AG08396 (cell line): ENCODE results near the gene CGREF1.
"Not testable (repeated sequence)": the region's sequence is repeated elsewhere in the genome, so short reads cannot be mapped to it uniquely, and the experiment has no call there.

ENCODE experiments used
- DNase-seq: peaks from one replicate; pipeline ENCODE4 v3.0.0; 2012; ENCODE audit warnings: low spot score, mixed read lengths

The CGREF1 gene

DNA sequence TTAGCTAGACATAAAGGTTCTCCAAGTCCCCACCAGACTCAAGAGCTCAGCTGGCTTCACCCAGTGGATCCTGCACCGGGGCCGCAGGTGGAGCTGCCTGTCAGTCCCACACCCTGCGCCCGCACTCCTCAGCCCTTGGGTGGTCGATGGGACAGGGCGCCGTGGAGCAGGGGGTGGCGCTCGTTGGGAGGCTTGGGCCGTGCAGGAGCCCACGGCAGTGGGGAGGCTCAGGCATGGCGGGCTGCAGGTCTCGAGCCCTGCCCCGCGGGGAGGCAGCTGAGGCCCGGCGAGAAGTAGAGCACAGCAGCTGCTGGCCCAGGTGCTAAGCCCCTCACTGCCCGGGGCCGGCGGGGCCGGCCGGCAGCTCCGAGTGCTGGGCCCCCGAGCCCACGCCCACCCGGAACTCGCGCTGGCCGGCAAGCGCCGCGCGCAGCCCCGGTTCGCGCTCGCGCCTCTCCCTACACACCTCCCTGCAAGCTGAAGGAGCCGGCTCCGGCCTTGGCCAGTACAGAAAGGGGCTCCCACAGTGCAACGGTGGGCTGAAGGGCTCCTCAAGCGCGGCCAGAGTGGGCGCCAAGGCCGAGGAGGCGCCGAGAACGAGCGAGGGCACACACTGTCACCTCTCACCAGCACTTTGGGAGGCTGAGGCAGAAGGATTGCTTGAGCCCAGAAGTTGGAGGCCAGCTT lies 7.4 kb downstream of the CGREF1 start:
- DNase-seq: not testable (repeated sequence)

DNA sequence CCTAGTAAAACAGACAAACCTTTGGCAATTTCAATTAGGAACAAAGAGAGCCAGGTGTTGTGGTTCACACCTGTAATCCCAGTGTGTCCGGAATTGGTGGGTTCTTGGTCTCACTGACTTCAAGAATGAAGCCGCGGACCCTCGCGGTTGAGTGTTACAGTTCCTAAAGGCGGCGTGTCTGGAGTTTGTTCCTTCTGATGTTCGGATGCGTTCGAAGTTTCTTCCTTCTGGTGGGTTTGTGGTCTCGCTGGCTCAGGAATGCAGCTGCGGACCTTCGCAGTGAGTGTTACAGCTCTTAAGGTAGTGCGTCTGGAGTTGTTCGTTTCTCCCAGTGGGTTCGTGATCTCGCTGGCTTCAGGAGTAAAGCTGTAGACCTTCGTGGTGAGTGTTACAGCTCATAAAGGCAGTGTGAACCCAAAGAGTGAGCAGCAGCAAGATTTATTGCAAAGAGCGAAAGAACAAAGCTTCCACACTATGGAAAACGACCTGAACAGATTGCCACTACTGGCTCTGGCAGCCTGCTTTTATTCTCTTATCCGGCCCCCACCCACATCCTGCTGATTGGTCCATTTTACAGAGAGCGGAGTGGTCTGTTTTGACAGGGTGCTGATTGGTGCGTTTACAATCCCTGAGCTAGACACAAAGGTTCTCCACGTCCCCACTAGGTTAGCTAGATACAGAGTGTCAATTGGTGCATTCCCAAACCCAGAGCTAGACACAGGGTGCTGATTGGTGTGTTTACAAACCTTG lies 8.2 kb downstream of the CGREF1 start:
- not testable (repeated sequence) for DNase-seq

DNA sequence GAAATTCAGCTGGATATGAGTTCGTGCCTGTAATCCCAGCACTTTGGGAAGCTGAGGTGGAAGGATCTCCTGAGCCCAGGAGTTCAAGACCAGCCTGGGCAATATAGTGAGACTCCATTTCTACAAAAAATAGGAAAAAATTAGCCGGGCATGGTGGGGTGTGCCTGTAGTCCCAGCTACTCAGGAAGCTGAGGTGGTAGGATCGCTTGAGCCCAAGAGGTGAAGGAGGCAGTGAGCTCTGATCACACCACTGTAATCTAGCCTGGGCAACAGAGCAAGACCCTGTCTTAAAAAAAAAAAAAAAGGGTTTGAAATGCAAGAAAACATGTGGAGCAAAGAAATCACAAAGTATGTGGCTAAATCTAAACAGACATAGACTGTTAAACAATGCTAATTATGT lies 9.8 kb downstream of the CGREF1 start:
- DNase-seq: no peak

DNA sequence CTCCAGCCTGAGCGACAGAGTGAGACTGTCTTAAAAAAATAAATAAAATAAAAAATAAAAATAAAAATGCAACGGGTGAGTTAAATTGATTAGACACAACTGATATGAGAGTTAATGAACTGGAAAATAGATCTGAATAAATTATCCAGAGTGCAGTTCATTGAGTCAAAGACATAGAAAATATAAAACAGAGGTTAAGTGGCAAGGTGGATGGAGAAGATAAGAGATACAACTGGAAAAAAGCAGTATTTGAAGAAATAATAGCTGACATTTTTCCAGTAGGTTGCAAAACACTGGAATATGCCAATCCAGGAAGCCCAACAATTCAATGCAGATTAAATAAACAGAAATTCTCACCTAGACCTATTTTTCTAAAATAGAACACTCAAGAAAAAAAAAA lies 10.7 kb downstream of the CGREF1 start:
- no peak for DNase-seq

DNA sequence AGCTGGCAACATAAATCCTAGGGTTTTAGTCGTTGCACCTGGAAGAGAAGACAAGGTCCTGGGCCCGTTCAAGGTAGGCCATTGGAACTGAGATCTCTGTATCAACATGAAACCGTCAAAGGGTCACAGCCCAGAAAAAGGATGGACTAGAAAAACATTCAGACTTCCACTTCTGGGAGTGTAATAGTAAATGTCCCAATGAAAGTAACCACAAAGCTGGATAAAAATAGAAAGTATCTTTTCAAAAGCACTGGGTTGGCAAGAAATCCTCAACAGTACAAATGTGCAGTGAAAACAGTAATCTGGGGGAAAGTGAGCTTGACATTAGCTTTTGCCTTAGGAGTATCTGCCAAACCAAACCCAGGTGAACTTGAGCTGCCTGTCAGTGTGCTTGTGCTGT lies 12.9 kb downstream of the CGREF1 start:
- DNase-seq: no peak

DNA sequence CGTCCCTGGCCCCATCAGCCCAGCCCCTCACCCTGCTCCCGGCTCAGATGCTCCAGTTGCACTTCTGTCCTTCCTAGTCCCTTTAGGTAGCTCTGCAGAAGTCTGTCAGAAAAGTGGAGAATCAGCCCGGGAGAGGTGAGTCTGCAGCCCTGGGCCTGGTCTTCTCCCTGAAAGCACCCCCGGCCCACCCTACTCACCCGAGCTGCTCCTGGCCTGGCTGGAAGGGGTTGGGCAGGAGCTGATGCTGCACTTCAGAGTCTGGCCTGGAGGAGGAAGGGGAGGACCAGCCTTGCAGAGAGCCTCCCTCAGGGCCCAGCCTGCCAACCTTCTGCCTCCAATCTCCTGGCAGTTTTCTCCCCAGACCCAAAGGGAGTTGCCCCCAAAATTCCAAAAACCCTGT lies 16.6 kb downstream of the CGREF1 start:
- DNase-seq: no peak

DNA sequence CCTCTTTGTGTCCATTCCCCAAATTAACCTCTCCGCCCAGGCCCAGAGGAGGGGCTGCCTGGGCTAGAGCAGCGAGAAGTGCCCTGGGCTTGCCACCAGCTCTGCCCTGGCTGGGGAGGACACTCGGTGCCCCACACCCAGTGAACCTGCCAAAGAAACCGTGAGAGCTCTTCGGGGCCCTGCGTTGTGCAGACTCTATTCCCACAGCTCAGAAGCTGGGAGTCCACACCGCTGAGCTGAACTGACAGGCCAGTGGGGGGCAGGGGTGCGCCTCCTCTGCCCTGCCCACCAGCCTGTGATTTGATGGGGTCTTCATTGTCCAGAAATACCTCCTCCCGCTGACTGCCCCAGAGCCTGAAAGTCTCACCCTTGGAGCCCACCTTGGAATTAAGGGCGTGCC lies 18.9 kb downstream of the CGREF1 start:
- no peak for DNase-seq

DNA sequence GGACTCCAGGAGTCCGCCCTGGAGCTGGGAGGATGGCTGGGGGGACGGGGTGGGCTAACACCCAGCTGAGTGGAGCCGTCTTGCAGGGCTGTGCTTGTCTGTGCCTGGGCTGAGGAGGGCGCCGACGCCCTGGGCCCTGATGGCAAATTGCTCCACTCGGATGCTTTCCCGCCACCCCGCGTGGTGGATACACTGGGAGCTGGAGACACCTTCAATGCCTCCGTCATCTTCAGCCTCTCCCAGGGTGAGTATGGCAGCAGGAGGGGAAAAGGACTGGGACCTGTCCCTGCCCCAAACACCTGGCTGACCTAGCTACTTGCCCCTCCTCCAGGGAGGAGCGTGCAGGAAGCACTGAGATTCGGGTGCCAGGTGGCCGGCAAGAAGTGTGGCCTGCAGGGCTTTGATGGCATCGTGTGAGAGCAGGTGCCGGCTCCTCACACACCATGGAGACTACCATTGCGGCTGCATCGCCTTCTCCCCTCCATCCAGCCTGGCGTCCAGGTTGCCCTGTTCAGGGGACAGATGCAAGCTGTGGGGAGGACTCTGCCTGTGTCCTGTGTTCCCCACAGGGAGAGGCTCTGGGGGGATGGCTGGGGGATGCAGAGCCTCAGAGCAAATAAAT lies 19.5 kb downstream of the CGREF1 start:
- no peak for DNase-seq

DNA sequence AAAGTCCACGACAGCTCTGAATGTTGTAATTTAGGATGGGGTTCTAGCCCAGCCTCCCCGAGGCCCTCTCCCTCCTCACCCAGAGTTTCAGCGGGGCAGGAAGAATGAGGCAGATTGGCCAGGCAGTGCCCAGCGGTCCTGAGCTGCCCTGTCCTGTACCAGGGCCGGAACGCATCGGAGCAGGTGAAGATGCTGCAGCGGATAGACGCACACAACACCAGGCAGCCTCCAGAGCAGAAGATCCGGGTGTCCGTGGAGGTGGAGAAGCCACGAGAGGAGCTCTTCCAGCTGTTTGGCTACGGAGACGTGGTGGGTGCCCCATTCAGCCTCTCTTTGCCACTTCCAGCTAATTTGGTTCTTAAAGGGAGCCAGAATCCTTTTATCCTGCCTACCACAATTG lies 21.6 kb downstream of the CGREF1 start:
- DNase-seq: no peak

DNA sequence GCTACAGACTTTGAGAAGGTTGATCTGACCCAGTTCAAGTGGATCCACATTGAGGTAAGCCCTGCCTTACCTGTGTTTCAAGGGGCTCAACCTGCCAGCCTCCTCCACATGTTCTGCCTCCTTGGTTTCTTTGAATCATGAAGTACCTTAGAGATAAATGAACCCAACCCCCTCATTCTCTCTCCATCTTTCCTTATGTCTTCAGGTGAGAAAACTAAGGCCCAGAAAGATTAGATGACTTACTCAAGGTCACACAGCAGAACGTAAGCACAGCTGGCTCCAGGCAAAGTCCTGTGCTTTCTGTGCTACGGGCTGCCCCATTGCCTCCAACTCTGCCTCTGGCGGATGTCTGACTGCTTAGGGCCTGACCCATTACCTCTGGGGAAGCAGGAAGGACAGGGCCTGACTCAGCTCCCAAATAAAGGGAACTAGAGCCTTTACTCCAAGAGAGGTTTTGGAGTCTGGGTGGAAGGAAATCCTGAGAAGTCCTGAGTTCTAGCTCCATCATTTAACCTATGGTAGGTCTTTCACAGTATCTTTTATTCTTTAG lies 22.1 kb downstream of the CGREF1 start:
- no peak for DNase-seq

DNA sequence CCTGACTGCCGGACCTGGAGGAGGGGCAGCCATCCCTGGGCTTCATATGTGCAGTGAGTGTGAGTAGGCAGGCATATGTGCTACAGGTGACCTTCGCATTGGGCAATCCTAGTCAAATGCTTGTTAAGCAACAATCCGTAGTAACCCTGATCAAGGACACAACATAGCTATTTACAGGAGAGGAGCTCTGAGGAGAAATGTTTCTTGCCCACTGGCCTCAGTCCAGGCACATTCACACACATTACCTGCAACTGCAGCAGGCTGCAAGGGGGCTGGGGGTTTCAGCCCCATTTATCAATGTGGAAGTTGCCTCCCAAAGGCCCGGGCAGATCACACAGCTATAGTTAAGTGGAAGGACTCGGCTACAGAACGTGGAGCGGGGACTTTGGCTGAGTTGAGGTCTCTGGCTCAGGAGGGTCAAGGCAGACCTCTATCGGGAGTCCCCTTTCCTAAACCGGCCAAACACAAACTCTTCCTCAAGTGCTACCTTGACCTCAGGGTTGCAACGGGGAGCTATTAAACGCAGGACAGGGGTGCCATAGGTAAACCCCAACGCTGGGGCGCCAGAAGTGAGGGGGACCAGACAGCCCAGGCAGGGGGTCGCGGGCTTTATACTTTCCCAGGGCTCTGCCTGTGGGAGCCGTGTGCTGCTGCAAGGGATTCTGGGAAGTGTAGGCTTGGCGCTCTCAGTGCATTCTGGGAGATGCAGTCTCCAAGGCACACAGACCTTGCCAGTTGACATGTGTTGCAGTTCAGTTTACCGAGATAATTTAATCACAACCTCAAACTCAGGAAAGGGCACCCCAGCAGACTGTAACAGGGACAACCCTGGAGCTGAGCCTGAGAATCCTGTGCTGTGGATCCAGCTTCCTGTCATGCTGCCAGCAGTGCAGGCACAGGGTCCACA lies 22.9 kb downstream of the CGREF1 start:
- peak; percentile 85 for DNase-seq

DNA sequence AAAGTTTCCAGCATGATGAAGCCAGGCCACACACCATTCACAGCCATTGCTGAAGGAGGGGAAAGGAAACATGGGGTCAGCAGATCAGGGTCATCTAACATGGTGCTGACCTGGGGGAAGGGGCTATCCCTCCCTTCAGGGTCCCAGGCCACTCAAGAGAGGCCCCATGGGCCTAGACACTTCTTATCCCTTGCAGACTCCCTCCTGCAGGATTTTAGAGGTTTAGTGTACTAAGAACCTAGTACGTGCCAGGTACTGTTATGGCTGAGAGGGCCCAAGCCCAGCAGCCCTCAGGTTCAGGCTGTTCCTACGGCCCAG lies 23.5 kb downstream of the CGREF1 start:
- DNase-seq: no peak

DNA sequence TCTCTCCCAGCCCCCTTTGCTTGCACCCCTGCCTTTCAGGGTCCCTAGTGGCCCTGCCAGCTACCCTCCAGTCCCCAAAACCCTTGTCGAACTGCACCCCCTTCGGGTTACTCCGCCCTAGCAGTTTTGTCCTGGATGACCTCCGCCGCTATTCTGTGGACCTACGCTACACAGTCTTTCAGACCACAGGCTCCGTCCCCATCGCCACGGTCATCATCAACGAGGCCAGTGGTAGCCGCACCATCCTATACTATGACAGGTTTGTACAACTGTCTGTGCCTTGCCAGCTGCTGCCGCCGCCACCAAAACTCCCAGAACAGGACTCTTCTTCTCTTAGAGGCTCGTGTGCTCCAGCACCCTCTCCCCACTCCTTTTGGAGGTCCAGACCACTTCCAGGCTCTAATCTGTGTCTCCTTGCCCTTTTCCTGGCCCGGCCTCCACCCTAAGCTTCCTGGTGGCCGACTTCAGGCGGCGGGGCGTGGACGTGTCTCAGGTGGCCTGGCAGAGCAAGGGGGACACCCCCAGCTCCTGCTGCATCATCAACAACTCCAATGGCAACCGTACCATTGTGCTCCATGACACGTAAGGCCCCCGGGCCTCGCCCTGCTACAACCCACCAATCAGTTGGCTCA lies 24.5 kb downstream of the CGREF1 start:
- no peak for DNase-seq

DNA sequence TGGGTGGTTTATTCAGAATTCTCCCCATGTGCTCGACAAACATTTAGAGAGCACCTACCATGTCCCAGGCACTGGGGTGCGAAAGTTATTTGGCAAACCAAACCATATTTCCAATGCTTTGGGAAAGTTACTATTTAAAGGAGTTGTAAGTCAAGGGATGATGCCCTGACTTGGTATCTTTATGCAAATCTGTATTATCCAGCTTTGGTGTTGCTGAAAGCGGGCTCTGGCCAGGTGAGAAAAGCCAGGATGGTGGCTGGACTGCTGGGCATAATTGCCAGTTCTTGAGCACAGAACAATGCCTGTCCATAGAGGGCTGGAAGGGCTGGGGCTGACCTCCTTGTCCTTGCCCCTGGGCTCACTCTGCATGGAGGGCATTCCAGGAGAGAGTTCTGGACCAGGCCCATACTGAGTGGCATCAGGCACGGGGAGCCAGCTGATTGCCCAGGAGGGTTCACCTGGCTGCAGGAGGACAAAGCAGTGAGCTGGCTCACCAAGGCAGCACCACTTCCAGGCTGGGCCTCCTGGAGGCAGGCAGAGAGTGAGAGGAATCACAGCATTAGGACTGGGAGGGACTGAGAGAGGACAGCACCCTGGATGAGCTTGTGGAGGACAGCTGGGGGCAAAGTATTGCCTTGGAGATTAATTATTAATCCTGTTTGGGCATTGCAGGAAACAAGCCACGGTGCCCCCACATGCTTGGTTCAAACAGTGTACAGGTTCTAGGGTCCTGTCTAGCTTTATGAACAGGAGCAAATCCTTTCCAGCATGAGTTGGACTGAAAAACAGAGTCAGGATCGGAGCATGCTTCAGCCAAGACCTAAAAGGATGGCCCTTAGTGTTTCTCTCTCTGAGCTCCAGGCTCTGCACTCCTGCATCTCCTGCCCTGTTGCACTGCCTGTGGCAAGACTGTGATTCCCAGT lies 25.2 kb downstream of the CGREF1 start:
- no peak for DNase-seq

DNA sequence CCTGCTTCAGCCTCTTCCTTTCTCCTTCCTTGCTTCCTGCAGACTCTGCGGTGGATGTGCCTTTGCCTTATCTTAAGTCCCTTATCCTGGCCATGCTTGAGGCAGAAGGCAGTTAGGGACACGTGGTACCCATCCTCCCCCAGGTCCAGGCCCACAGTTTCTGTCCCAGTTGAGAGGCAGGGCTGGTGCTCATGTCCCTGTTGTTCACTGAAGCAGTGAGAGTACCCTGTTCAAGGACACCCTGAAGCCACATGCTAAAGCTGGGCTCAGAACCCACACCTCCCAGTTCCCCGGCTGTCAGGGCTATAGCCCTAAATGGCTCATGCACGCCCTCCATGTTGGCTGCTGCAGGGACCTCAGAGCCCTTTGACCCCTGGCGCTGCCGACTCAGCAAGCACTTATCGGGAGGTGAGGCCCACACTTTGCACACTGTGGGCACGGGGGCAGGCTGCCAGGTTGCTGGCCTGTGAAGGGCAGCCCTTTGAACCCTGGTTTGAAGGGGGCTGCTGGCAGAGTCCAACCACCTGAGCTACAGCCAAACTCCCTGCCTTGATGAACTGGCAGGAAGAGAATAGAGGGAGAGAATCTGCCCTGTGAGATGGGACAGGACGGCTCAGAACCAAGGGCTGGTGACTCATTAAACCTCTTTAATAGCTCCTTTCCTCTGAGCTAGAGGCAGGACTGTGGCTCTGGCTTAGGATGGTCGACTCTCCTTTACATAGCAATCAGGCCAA lies 26.1 kb downstream of the CGREF1 start:
- DNase-seq: no peak

DNA sequence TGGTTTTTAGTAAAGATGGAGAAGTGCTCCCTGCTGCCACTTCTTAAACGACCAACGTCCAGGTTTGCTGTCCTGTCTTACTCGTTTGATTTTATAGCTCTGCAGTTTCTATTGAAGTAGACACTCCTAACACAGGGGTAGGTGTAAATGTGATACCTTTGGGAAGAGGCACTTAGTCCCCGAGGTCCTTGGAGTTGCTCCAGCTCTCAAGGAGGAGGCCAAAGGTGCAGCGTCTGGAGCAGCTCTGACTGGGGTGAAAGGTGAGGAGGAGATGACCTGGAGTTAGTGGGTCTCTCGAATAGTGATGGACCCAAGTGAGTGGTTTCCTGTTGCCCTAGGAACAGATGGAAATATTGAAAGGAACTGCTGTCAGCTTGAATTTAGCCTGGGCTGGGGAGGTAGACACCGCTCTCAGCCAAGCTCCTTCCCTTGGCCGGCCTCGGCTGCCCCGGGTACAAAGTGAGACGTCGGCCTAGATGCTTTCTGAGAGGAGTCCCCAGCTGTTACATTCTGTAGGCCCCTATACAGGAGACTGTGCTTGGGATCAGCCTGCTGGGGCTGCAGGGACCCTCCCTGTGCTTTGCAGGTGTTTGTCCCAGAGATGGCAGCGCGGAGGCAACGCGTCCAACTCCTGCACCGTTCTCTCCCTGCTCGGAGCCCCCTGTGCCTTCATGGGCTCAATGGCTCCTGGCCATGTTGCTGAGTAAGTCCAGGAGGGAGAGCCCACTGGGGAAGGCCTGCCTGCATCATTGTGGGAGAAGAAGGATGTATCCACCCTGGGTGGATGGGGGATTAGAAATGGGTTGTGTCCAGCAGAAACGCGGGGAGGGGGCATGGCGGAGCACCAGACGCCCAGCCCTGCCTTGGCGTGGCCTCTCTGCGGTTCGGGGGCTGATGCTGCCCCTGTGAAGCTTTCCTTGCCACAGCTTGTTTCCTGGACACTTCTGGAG lies 26.9 kb downstream of the CGREF1 start:
- no peak for DNase-seq

DNA sequence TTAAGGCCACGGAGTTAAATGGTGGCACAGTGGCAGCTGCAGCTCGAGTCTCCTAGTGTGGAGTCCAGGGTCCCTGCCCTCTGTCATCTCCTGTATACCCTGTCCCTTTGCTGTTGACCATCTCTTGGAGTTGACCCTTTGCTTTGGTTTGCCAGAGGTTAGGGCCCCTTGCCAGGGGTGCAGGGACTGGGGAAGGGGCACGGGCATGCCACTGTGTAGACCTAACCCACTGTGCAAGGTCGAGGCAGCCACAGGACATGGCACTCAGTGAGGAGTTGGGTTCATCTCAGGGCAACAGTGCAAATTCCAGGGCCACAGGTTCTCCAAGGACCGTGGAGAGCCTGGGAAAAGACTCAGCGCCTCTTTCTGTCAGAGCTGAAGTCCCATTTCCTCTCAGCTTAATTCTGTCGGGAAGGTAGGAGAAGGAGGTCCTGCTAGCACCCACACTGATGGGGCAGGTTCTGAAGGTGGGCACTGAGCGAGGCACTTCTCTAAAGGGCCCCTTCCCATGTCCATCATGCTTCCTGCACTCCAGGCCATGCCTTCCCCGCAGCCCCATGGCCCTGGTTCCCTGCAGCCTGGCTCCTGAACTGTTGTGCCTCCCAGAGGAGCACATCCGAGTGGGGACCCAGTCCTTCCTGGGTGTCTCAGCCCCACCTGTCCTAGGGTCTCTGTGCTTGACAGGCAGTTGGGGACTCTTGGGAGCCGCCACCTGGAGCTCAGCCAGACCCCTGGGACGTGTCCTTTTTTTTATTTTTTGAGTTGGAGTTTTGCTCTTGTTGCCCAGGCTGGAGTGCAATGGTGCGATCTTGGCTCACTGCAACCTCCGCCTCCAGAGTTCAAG lies 29.6 kb downstream of the CGREF1 start:
- no peak for DNase-seq

DNA sequence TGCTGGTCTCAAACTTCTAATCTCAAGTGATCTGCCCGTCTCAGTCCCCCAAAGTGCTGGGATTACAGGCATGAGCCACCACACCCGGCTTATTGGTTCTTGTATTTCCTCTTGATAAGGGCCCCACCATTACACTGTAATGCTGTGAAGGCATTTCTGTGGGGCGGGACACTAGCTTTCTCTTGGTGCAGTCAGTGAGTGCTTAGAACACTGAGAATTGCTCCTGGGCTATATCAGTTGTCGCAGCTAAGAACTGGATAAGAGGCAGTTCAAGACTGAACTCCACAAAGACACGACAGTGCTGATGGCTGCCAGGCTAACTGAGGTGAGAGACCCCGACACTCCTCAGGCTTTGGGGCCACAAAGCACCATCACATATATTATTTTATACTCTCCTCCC lies 30.3 kb downstream of the CGREF1 start:
- DNase-seq: no peak
